Hepatocyte (in vitro differentiated cells): ENCODE measurements around the gene PGM3. TPM values are rescaled to one million over a fixed set of nuclear protein-coding genes. Genes with fewer than 3 reads are reported as not detected.
A peak's percentile ranks its signal among the peaks of the same experiment; 100 is the strongest.

ENCODE experiments used
- DNase-seq: peaks from one replicate; pipeline ENCODE4 v3.0.0-alpha.2; 2016; ENCODE audit warnings: low spot score
- H2AFZ ChIP-seq: fragments of 200-600 bp; sonication (generic); 2 replicates; pipeline ENCODE4 v1.6.0; 2016; ENCODE audit warnings: antibody characterized with exemption, mild to moderate bottlenecking
- H3K27ac ChIP-seq: fragments of 200-600 bp; sonication (generic); 2 replicates; pipeline ENCODE4 v1.5.1; 2016; ENCODE audit warnings: mild to moderate bottlenecking
- H3K27me3 ChIP-seq: fragments of 200-600 bp; sonication (generic); 2 replicates; pipeline ENCODE4 v1.6.1; 2016
- H3K36me3 ChIP-seq: fragments of 200-600 bp; sonication (generic); replicated peaks from 2 replicates; pipeline ENCODE4 v1.5.1; 2016; ENCODE audit warnings: low read depth; ENCODE audit not compliant: insufficient read depth
- H3K4me1 ChIP-seq: fragments of 200-600 bp; sonication (generic); 2 replicates; pipeline ENCODE4 v1.5.1; 2016; ENCODE audit warnings: mild to moderate bottlenecking, moderate library complexity; ENCODE audit not compliant: insufficient read depth
- H3K4me2 ChIP-seq: fragments of 200-600 bp; sonication (generic); 2 replicates; pipeline ENCODE4 v1.6.0; 2016
- H3K4me3 ChIP-seq: fragments of 200-600 bp; sonication (generic); 2 replicates; pipeline ENCODE4 v1.5.1; 2016; ENCODE audit warnings: mild to moderate bottlenecking
- H3K79me2 ChIP-seq: fragments of 200-600 bp; sonication (generic); 2 replicates; pipeline ENCODE4 v1.6.0; 2017; ENCODE audit warnings: mild to moderate bottlenecking
- H3K9me2 ChIP-seq: fragments of 200-600 bp; sonication (generic); replicated peaks from 2 replicates; pipeline ENCODE4 v1.6.0; 2017; ENCODE audit warnings: mild to moderate bottlenecking; ENCODE audit not compliant: insufficient read depth
- H3K9me3 ChIP-seq: fragments of 200-600 bp; sonication (generic); 2 replicates; pipeline ENCODE4 v1.5.1; 2016; ENCODE audit warnings: low read depth, mild to moderate bottlenecking
- H4K20me1 ChIP-seq: fragments of 200-600 bp; sonication (generic); 2 replicates; pipeline ENCODE4 v1.6.0; 2016; ENCODE audit warnings: mild to moderate bottlenecking; ENCODE audit not compliant: insufficient read depth, poor library complexity, severe bottlenecking
- EZH2 ChIP-seq: fragments of 200-600 bp; sonication (generic); IDR thresholded peaks from 2 replicates; pipeline ENCODE4 v1.6.1; 2016; ENCODE audit warnings: antibody characterized with exemption, mild to moderate bottlenecking, borderline replicate concordance
- EZH2phosphoT487 ChIP-seq: fragments of 200-600 bp; sonication (generic); IDR thresholded peaks from one replicate; pipeline ENCODE4 v1.6.1; 2018; ENCODE audit warnings: antibody characterized with exemption, mild to moderate bottlenecking, low read depth, moderate library complexity; ENCODE audit not compliant: unreplicated experiment, severe bottlenecking
- WGBS: methylation state at CpG from one replicate; pipeline ENCODE4 v1.1.6; 2016; ENCODE audit warnings: low lambda C conversion rate; ENCODE audit errors: missing lambda C conversion rate; 5-methylcytosine and 5-hydroxymethylcytosine counted together
- polyA plus RNA-seq: library from polyadenylated mRNA; unstranded; fragments of >200 nt; fragmentation: Nextera tagmentation; extraction: Ambion mirVana; gene quantifications from 2 replicates; pipeline ENCODE4 v1.2.1, GENCODE V29; 2016
- total RNA-seq: library from RNA; depleted of rRNA; stranded (reverse); fragments of >200 nt; gene quantifications from 2 replicates; pipeline ENCODE4 v1.2.3, GENCODE V29; 2014
- TF ChIP-seq, protein P1 (sequence below): fragments of 200-600 bp; sonication (generic); IDR thresholded peaks from 2 replicates; pipeline ENCODE4 v1.5.1; 2016; ENCODE audit warnings: antibody characterized with exemption, mild to moderate bottlenecking; ENCODE audit not compliant: poor library complexity

The PGM3 gene
- total and polyA plus RNA-seq, 2 experiments from 2014 or later: 94.9 to 106 TPM

GRCh38 chr6:83185096-83185495 is 8.0 kb downstream of the PGM3 start:
- no peak overlapping the region for H3K4me2 ChIP-seq
- H4K20me1 ChIP-seq: peaks cover 18% of the 10 kb centered on the region
- H3K4me1 ChIP-seq: peaks cover 6% of the 10 kb centered on the region
- 100% methylated on average over 2 of the region's 2 CpGs for WGBS
- peaks cover 55% of the 10 kb centered on the region for H3K79me2 ChIP-seq
- H3K36me3 ChIP-seq: no peaks in the 10 kb centered on the region
- H3K27me3 ChIP-seq: no peaks in the 10 kb centered on the region
- no peak overlapping the region for H3K4me3 ChIP-seq
- no peaks in the 10 kb centered on the region for H3K9me3 ChIP-seq
- H3K27ac ChIP-seq: no peak overlapping the region
- no peak overlapping the region for H2AFZ ChIP-seq
- TF ChIP-seq, protein P1, sequence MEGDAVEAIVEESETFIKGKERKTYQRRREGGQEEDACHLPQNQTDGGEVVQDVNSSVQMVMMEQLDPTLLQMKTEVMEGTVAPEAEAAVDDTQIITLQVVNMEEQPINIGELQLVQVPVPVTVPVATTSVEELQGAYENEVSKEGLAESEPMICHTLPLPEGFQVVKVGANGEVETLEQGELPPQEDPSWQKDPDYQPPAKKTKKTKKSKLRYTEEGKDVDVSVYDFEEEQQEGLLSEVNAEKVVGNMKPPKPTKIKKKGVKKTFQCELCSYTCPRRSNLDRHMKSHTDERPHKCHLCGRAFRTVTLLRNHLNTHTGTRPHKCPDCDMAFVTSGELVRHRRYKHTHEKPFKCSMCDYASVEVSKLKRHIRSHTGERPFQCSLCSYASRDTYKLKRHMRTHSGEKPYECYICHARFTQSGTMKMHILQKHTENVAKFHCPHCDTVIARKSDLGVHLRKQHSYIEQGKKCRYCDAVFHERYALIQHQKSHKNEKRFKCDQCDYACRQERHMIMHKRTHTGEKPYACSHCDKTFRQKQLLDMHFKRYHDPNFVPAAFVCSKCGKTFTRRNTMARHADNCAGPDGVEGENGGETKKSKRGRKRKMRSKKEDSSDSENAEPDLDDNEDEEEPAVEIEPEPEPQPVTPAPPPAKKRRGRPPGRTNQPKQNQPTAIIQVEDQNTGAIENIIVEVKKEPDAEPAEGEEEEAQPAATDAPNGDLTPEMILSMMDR: no peak
- TF ChIP-seq EZH2 (no peak), EZH2phosphoT487 (no peak)
- no peaks in the 10 kb centered on the region for H3K9me2 ChIP-seq
- DNase-seq: no peak

GRCh38 chr6:83183082-83183828 is 9.8 kb downstream of the PGM3 start:
- 72% methylated on average over 9 of the region's 9 CpGs for WGBS
- H3K4me1 ChIP-seq: no peaks in the 10 kb centered on the region
- peaks cover 3% of the 10 kb centered on the region for H4K20me1 ChIP-seq
- no peaks in the 10 kb centered on the region for H3K9me2 ChIP-seq
- H3K4me3 ChIP-seq: no peak overlapping the region
- H3K9me3 ChIP-seq: no peaks in the 10 kb centered on the region
- DNase-seq: peak; percentile 65
- H3K27me3 ChIP-seq: no peaks in the 10 kb centered on the region
- H3K79me2 ChIP-seq: peaks cover 47% of the 10 kb centered on the region
- peak overlapping the region; percentile 61 for H3K27ac ChIP-seq
- H2AFZ ChIP-seq: no peak overlapping the region
- H3K4me2 ChIP-seq: no peak overlapping the region
- no peaks in the 10 kb centered on the region for H3K36me3 ChIP-seq
- TF ChIP-seq, protein P1: no peak
- TF ChIP-seq EZH2 (no peak), EZH2phosphoT487 (no peak)

- Histone ChIP-seq H3K4me3 (no peak overlapping the region), H3K4me1 (no peaks in the 10 kb centered on the region), H3K9me3 (no peaks in the 10 kb centered on the region), H3K9me2 (no peaks in the 10 kb centered on the region), H4K20me1 (peaks cover under 1% of the 10 kb centered on the region), H3K4me2 (no peak overlapping the region), H3K36me3 (no peaks in the 10 kb centered on the region), H3K27ac (no peak overlapping the region), H3K79me2 (peaks cover 35% of the 10 kb centered on the region), H2AFZ (no peak overlapping the region), H3K27me3 (no peaks in the 10 kb centered on the region)
- TF ChIP-seq EZH2 (no peak), EZH2phosphoT487 (no peak)
- TF ChIP-seq, protein P1: no peak
- WGBS: 83% methylated on average over 1 of the region's 1 CpG
- DNase-seq: no peak
These were observed 11.0 kb downstream of the PGM3 start for GRCh38 chr6:83182114-83182513.
